ENCODE data around the gene ZNF423.

Gene ZNF423

DNA sequence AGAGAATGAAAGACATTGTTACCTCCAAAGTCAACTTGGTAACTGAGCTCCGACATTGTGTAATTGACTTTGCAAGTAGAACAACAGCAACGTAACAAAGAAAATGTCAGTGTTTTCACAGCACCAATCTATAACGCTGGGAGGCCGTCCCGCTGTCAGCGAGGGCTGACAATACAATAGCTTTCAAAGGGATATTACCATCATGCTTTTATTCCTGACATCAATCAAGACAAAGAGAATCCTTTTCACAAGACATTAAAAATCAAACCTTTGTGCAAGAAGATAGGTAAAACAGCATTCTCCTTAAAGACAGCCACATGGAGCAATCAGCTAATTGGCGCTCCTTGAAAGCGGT lies 6.2 kb downstream of the ZNF423 start:
- in situ Hi-C loops (cut with MboI; ENCODE audit: low sequenced_read_pairs), result no loop called here

DNA sequence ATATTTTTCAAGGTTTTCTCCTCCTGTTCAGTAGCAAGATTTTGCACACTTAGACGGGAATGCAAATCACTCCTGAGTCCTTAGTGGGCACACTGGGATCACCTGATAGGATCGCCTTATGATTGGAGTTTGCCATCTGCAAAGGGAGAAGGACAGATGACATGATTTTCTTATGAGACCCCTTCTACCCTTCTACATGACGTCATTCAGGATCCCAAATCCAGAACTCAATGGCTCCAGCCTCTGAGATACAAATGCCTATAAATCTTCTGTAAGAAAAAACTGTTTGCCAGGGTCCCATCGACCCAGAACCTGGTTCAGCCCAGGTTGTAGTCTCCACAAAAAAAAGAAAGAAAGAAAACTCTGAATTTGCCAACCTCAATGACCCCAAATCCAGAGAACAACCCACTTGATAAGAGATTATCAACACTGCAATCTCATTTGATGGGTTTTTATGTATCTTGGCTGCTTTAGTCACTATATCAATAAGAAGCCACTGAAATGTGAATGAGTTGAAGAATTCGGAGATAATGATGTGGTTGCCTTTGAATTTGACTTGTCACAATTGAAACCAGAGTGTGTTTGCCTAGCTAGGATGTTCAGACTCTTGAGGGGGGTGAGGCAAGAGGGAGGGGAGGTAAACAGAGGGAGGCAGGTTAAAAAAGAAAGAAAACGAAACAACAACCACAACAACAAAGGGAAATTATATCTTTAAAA lies 6.7 kb downstream of the ZNF423 start:
- in situ Hi-C loops (cut with MboI; ENCODE audit: low sequenced_read_pairs), result no loop called here

DNA sequence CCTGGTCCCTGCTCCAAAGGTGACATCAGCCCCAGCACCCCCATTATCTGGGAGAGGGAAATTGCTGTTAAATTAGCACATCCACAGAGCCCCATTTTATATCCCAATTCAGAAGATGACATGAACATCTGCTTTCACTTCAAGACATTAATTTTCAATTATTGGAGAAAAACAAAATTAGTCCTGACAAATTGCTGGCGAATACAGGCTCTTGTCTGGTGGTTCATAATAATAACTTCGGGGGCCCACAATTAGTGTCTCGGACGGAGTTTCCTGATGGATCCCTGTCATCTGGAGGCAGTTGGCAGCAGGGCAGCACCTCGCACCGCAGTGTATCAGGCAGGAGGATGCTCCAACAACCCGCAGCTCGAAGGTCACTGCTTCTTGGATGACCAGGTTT lies 7.4 kb downstream of the ZNF423 start:
- in situ Hi-C loops (cut with MboI; ENCODE audit: low sequenced_read_pairs), result no loop called here

DNA sequence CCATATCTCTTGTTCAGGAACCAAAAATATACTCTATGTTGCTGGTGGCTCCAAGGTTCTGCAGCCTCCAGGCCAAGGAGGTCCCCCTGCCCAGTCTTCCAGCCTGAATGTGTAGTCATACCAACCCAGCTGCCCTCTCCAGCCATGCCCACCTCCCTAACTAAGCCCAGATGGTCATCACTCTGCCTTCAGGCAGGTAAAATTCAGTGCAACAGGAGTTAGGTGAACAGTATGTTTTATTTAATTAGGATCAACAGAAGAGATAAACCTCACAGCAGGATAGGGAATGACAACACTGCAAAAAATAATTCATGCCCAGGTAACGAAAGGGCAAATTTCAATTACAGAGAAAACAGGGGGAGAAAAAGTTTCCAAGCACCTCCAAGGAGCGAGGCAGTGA lies 9.1 kb downstream of the ZNF423 start:
- in situ Hi-C loops (cut with MboI; ENCODE audit: low sequenced_read_pairs), result no loop called here

DNA sequence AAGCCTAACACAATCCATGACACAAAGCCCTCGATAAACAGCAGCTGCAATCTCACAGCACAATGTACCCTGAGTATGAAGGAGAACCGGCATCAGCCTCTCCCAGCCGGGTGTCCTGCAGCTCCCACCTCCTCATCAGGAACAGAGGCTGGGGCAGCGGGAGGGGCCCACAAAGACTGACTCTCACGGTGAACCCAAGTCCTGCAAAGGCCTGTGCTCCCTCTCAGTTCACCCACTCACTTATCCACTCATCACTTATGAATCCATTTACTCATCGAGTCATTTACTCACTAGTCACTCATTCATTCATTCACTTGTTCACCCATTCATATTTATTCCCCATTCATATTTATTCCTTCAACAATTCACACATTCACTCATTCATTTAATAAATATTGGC lies 11.6 kb downstream of the ZNF423 start:
- in situ Hi-C loops (cut with MboI; ENCODE audit: low sequenced_read_pairs), result no loop called here

DNA sequence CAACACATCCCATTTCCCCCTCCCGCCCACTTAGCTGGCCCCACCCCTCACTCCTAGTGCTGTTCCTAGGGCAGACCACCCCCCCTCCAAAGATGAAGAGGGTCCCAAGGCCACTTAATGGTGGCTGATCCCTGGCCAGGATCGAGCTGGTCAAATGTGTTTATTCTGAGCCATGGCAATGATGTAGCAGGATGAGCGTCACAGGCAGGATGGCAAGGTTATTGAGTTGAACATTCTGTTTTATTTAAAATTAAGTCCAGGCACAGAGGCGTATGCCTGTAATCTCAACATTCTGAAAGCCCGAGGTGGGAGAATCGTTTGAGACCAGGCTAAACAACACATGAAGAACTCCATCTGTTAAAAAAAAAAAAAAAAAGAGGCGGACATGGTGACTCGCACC lies 12.2 kb downstream of the ZNF423 start:
- in situ Hi-C loops (cut with MboI; ENCODE audit: low sequenced_read_pairs), result no loop called here

DNA sequence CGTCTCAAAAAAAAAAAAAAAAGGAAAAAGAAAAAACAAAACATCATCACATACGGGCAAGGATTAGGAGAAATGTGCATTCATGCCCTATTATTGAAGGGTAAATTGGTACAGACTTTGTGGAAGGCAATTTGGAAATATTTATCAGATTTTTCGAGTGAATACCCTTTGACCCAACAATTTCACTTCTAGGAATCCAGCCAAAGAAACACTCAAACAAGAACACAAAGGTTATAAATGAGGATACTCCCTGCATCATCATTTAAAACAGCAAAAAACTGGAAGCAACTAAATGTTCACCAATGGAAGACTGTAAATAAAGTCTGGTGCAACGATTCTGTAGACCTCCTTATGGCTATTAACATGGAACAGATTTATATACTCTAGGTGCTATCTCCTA lies 12.9 kb downstream of the ZNF423 start:
- in situ Hi-C loops (cut with MboI; ENCODE audit: low sequenced_read_pairs), result no loop called here

DNA sequence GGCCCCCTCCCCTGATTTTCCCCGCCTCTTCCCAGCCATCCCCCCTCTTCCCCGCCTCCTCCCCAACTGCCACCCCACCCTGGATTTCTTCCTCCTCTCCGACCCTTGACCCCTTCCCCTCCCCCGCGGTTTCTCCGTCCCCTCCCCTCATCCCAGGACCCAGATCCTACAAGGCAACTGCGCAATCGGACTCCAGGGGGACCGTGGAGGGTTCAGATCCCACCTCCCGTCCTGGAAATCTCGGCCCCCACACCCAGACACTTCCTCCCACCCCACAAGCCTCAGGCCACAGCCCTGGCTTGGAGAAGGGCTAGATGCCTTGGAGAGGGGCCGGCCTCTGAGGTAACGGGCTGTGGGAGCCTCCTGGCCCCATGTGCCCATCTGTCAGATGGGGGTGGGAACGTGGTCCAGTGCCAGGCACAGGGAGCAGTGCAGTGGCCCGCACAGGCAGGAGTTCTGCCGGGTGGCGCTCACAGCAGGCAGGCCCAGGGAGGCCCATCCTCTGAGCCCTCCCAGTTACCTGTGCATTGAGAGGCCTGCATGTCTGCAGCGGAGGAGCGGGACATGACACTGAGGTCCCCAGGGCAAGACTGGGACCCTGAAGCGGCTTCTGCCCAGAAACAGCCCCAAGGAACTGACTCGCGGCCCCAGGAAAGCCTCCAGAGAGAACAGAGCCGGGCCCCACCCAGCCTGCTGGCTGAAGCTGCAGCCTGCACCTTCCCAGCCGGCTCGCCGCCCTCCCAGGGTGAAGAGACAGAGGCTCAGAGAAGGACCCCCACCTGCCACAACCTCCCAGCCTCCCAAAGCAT lies 16.7 kb downstream of the ZNF423 start:
- in situ Hi-C loops (cut with MboI; ENCODE audit: low sequenced_read_pairs), result no loop called here

DNA sequence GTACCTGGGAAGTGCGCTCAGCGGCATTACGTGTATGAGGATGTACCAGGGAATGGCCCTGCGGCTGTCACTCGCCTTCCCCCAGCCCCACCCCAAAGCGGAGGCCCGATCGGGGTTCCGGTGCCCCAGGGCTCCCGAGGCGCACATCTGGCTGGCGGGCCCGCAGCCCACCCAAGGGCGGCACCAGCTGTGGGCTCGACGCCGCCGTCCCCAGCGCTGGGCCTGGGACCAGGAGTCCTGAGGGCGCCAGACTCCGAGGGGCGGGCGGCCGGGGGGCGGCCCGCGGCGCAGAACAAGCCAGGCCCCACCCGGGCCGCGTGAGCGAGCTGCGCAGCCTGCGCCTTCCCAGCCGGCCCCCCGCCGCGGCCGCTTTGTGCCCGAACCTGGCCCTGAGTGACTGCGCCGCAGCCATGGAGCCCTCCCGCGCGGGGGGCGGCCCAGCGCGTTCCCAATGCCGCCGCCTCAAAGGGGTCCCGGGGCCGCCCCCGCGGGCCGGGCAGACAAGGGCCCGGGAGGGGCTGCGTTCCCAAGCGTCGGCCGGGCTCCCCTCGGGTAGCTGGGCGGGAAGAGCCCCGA lies 17.4 kb downstream of the ZNF423 start:
- in situ Hi-C loops (cut with MboI; ENCODE audit: low sequenced_read_pairs), result no loop called here

DNA sequence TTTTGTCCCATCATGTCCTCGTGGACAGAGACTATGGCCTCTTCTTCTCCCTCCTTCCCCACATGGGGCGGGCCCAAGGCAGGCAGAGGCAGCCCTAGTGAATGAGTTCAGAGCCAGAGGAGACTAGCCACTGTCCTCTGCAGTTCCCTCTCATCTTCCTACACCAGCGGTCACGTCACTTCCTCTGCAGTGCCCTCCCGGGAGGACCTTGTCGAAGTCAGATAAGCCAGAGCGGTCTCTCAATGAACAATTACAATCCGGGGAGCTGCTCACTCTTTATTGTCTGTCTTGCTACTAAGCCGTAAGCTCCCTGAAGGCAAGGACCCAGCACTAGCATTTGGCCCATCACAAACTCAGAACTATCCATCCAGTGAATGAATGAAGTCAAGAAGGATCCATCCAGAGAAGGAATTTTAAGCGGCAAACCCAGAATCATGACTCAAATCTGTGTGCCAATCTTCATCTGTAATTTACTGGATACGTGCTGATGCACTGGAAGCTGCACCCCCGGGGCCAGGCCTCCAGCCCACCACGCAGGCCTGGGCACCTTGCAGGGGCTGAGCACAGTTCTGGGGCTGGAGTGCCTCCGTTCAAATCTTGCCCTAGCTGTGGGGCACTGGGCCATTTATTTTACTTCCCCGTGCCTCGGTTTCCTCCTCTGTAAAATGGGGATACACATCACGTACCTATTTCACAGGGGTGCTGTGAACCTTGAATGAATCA lies 18.1 kb downstream of the ZNF423 start:
- in situ Hi-C loops (cut with MboI; ENCODE audit: low sequenced_read_pairs), result no loop called here

DNA sequence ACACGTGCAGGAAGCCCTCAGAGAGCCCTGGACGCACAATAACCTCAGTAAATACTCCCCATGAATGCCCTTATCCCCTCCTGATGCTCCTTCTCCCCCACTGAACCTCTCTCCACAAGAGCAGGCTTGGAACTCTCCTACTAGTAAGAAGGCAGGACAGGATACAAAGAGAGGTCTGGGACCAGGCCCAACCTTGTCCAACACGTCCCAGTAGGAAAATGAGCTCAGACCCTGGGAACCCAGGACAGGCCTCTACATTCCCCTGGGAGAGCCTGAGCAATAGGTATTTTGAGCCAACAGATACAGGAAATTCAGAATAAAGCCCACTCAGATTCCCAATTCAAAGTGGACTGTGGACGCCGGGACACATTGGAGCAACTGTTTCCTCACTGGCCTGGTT lies 19.2 kb downstream of the ZNF423 start:
- in situ Hi-C loops (cut with MboI; ENCODE audit: low sequenced_read_pairs), result no loop called here

DNA sequence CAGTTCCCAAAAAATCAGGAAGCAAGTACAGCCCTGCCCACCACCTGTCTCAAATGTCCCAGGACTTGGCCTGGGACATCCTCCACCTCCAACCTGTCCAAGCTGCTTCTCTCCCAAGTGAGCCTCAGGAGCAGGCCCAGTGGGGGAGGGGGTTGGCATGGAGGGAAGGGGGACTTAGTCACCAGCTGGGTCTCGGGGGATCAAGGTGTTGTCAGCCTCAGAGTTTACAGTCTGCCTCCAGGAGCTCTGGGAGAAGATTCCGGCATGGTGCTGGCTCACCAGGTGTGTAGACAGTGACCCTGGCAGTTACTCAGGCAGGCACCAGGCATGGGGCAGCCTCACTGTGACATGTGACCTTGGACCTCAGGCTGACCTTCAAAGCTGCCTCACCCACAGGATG lies 19.7 kb downstream of the ZNF423 start:
- in situ Hi-C loops (cut with MboI; ENCODE audit: low sequenced_read_pairs), result no loop called here

DNA sequence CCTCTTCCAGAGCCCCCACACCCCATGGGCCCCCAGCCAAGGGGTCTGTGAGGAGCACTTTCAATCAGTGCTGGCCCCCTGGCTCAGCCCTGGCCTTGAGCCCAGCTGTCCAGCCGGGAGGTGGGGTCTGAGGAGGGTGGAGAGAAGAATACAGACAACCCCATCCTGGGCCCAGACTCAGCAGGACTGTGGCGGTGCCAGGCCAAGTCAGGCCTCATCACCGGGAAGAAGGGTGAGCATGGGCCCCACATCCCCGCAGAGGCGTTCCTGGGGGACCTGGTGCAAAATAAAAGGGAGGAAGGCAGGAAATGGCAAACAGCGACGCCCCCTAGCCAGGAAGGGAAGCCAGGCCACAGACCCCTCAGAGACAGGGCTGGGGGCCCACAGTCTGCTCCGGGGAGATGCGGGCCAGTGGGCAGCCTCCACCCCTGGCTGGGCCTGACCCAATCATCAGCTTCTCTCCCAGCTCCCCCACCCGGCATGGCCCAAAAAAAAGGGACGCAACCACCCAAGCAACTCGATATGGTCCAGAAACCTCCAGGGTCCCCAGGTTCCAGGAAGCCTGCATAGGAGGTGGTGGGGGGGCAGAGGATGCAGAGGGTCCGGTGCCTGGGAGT lies 20.6 kb downstream of the ZNF423 start:
- in situ Hi-C loops (cut with MboI; ENCODE audit: low sequenced_read_pairs), result no loop called here

DNA sequence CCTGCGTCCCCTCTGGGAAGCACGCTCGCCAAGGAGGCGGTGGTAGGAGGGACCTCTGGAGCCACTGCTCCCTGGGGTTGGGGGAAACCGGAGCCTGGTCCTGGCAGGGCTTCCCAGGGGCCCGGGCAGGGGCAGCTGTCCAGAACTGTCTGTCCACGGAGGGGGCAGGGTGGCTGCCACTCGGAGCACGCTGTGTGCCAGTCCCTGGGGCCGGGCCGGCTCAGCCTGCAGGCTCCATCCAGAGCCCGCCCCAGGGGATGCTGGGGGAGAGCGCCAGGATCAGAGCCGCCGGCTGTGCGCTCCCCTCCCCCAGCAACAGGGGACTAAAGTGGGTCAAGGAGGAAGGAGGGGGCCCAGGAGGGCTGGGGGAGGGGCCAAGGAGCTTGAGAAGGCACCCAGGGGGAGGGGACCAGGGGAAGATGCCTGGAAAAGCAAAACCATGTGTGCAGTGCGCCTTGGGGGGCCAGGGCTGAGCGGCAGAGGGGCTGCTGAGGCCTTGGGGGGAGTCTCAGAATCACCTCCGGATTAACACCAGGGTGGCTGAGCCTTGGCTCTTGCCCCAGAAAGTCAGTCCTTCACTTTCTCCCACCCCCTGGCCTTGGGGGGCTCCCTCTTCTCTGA lies 21.3 kb downstream of the ZNF423 start:
- in situ Hi-C loops (cut with MboI; ENCODE audit: low sequenced_read_pairs), result no loop called here

DNA sequence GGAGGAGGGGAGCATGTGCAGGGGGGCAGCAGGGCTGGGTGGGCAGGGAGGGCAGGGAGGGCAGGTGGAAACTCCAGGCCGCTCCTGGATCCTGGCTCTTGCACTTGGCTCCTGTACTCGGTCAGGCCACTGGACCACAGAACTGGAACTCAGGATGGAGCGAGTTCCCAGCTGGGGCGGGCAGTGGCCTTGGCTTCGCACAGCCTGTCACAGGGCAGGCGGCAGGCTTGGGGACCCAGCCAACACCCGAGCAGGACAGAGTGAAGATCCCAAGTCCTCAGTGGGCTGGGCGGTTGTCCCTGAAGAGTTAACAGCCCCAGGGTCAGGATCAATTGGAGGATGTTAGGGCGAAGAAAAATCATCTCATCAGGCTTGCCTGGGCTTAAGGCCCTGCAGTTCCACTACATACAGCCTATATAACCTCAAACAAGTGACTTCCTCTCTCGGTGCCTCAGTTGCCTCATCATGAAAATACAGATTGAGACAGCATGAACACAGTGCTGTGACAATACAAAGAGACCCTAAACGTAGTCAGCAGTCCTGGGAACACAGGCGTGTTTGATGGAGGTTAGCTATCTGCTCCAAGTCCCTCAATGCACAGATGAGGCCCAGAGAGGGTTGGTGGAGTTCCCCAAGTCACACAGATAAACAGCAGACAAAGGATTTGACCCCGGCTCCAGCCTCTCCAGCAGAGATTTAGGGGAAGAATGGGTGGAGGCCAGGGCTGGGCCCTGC lies 21.9 kb downstream of the ZNF423 start:
- in situ Hi-C loops (cut with MboI; ENCODE audit: low sequenced_read_pairs), result no loop called here

DNA sequence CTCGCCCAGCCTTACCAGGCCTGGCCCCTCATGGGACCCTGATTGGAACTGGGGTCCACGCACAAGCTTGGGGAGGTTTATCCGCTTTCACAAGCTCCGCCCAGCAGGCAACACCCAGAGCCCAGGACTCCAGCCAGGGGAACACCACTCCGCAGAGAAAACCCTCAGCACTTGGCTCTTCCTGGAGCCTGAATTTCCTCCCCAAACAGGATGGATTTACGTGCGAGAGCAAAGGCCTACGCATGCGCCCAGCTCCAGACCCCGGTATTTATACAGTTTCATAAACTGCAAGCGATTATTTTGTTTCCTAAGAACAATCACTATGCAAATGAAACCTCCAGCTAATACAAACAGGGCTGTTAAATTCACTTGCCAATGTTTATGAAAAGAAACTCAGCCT lies 22.8 kb downstream of the ZNF423 start:
- in situ Hi-C loops (cut with MboI; ENCODE audit: low sequenced_read_pairs), result no loop called here

DNA sequence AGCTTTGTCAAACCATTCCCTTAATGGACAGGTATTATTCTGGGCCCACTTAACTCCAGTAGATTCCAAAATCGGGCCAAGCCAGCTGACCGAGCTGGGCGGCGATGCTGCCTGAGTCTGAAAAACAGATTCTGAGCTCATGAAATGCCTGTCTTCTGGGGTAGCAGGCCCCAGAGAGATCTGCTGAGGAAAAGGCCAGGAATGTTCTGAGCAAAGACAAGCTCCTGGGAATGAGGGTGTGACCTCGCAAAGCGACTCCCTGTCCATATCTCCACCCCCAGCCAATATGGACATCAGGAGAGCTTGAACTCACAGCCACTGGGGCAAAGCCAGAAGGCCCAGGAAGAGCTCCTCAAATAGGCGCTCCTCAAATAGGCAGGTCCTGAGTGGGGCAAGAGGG lies 23.7 kb downstream of the ZNF423 start:
- in situ Hi-C loops (cut with MboI; ENCODE audit: low sequenced_read_pairs), result no loop called here

DNA sequence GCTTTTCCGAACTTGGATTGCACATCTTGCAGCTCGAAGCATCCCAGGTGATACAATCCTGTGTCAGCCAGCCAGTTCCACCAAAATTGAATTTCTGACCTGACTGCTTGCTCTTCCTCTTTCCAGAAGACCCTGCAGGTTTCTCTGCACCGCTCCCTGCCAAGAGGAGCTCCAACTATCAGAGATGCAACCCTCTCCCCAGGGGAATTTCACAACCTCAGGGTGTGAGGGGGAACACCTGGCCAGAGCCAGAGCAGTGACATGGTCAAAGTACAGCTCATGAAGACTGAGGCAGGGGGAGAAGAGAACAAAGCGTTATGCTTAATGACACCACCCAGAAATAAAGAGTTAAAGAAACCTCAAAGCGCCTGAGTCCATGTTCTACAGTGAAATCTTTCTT lies 25.0 kb downstream of the ZNF423 start:
- in situ Hi-C loops (cut with MboI; ENCODE audit: low sequenced_read_pairs), result no loop called here

DNA sequence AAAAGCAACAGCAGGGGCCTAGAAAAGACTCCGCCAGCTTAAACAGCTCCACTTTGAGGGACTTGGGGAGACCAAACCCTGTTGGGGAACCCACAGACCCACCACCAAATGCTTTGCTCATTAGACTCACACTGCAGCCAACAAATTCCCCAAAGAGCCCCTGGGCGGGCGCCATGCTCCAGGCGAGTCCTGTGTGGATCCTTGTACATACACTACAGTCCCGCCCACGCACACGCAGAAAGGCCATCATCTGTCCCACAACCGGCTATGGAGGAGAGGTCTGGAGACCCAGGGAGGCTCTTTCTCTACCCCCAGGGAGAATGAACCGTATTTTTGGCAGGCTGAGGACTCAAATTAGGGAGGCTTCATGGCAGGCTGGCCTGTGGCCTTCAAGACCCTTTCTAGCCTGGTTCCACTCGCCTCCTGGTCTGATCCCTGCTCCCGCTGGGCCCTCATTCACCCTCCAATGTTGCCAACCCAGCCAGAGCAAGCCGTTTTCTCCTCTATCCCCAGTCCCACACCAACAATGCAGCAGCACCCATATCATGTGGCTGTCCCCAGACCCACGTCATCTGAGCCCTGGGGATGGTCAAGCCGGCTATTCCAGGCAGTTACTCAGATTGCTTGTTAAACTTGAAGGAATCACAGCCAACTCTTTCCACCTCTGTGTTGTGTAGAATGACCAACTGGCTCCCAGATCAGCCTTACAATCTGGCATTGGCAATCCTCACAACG lies 27.2 kb downstream of the ZNF423 start:
- in situ Hi-C loops (cut with MboI; ENCODE audit: low sequenced_read_pairs), result no loop called here
